GM12891 (cell line): Measurements from ENCODE around the gene FOLH1.
"Not testable (repeated sequence)": the region's sequence is repeated elsewhere in the genome, so short reads cannot be mapped to it uniquely, and the experiment has no call there.

ENCODE experiments used
- POLR2A ChIP-seq: IDR thresholded peaks from 2 replicates; pipeline ENCODE4 v1.6.1; 2011; ENCODE audit warnings: low read depth, low read length, control low read depth
- POLR2AphosphoS5 ChIP-seq: IDR thresholded peaks from 2 replicates; pipeline ENCODE4 v1.6.1; 2011; ENCODE audit warnings: low read depth, low read length, control low read depth
- SPI1 ChIP-seq: IDR thresholded peaks from 2 replicates; pipeline ENCODE4 v1.6.1; 2011; ENCODE audit warnings: low read depth, low read length, control low read depth
- TAF1 ChIP-seq: IDR thresholded peaks from 2 replicates; pipeline ENCODE4 v1.6.1; 2011; ENCODE audit warnings: low read depth, low read length, control low read depth

GRCh38 chr11:49230534-49230933 is 22.1 kb upstream of the FOLH1 start:
- not testable (repeated sequence) for TF ChIP-seq POLR2A, POLR2AphosphoS5, TAF1, SPI1
